H1 (cell line): ENCODE measurements around the gene SMYD3. TPM values are rescaled to one million over a fixed set of nuclear protein-coding genes. Genes with fewer than 3 reads are reported as not detected.

Experiments
- CTCF ChIA-PET: fragments of 300-600 bp; sonication (Branson Sonifier 250); formaldehyde crosslinking; loops from one replicate; lab custom pipeline; 2021; ENCODE audit not compliant: partially characterized antibody; lab: Charles Lee
- POLR2A ChIA-PET: fragments of 300-600 bp; sonication (Branson Sonifier 250); formaldehyde crosslinking; loops from one replicate; lab custom pipeline; 2021; ENCODE audit warnings: inconsistent platforms; ENCODE audit not compliant: partially characterized antibody; lab: Charles Lee
- DNase-seq, 2 experiments: peaks; one replicate each; pipeline versions ENCODE4 v3.0.0 to v3.0.0-alpha.2; 2010 to 2022; ENCODE audit warnings: low spot score in 2 of 2, low read depth in 1 of 2, mixed read lengths in 1 of 2
- FAIRE-seq: peaks from 2 replicates; lab custom pipeline; 2011; peaks lifted over from hg19 to GRCh38; lab: Jason Lieb, UNC
- H2AFZ ChIP-seq: 2 replicates; pipeline ENCODE4 v1.8.1; 2012; ENCODE audit warnings: low read length, inconsistent platforms
- H2AK5ac ChIP-seq: 2 replicates; pipeline ENCODE4 v1.6.1; 2013; ENCODE audit warnings: low read depth, low read length
- H2BK120ac ChIP-seq: replicated peaks from 2 replicates; pipeline ENCODE3; 2013; ENCODE audit warnings: low read depth, low read length, inconsistent platforms
- H2BK12ac ChIP-seq: 2 replicates; pipeline ENCODE4 v1.6.1; 2013; ENCODE audit warnings: low read depth, low read length
- H2BK15ac ChIP-seq: 2 replicates; pipeline ENCODE4 v1.6.1; 2013; ENCODE audit warnings: low read length
- H2BK20ac ChIP-seq: 2 replicates; pipeline ENCODE4 v1.6.1; 2013; ENCODE audit warnings: low read length
- H2BK5ac ChIP-seq: 2 replicates; pipeline ENCODE4 v1.6.1; 2013; ENCODE audit warnings: low read depth, low read length
- H3K14ac ChIP-seq: 2 replicates; pipeline ENCODE4 v1.6.1; 2013; ENCODE audit warnings: inconsistent platforms; ENCODE audit not compliant: insufficient read length
- H3K18ac ChIP-seq: 2 replicates; pipeline ENCODE4 v1.6.1; 2013; ENCODE audit warnings: low read length; ENCODE audit errors: extremely low read depth
- H3K23ac ChIP-seq: 2 replicates; pipeline ENCODE4 v1.6.1; 2013; ENCODE audit warnings: inconsistent platforms; ENCODE audit not compliant: insufficient read length
- H3K23me2 ChIP-seq: 2 replicates; pipeline ENCODE4 v1.6.1; 2013; ENCODE audit warnings: low read depth, low read length
- H3K27ac ChIP-seq: 2 replicates; pipeline ENCODE4 v1.6.1; 2011; ENCODE audit warnings: low read depth, low read length, inconsistent platforms
- H3K27me3 ChIP-seq, 4 experiments: replicated peaks in 1 of 4; 1 replicate in 1 of 4; 2 replicates in 3 of 4; pipeline versions ENCODE4 v1.6.1 to v1.8.1; 2011 to 2013; ENCODE audit warnings: low read length in 3 of 4, mild to moderate bottlenecking in 3 of 4, inconsistent platforms in 2 of 4, mixed read lengths in 2 of 4, moderate library complexity in 1 of 4; ENCODE audit not compliant: control insufficient read depth in 3 of 4, insufficient read depth in 3 of 4; ENCODE audit errors: extremely low read depth in 1 of 4
- H3K36me3 ChIP-seq, 4 experiments: 2 replicates each; pipeline versions ENCODE4 v1.6.1 to v1.8.1; 2011 to 2013; ENCODE audit warnings: mild to moderate bottlenecking in 4 of 4, low read length in 3 of 4, moderate library complexity in 2 of 4, control low read depth in 1 of 4, inconsistent platforms in 1 of 4; ENCODE audit not compliant: insufficient read depth in 4 of 4, control insufficient read depth in 2 of 4
- H3K4ac ChIP-seq: replicated peaks from 2 replicates; pipeline ENCODE3; 2013; ENCODE audit warnings: low read length, low read depth, mixed read lengths, inconsistent platforms; ENCODE audit not compliant: insufficient read length
- H3K4me1 ChIP-seq, 4 experiments: replicated peaks in 1 of 4; 1 replicate in 1 of 4; 2 replicates in 3 of 4; pipeline versions ENCODE4 v1.6.1 to v1.8.1; 2011 to 2013; ENCODE audit warnings: low read length in 3 of 4, inconsistent platforms in 2 of 4, mixed read lengths in 1 of 4; ENCODE audit not compliant: insufficient read depth in 4 of 4, control insufficient read depth in 3 of 4
- H3K4me2 ChIP-seq, 2 experiments: 2 replicates each; pipeline versions ENCODE4 v1.6.1 to v1.8.1; 2011 to 2013; ENCODE audit warnings: low read depth in 2 of 2, low read length in 2 of 2, control low read depth in 1 of 2, inconsistent platforms in 1 of 2, mild to moderate bottlenecking in 1 of 2; ENCODE audit not compliant: insufficient read depth in 1 of 2
- H3K4me3 ChIP-seq, 4 experiments: fragments of 200-600, 300-600 bp in 1 of 4; sonication (generic), shearing (Covaris generic), sonication (Bioruptor Twin) in 1 of 4; 2 replicates each; pipeline versions ENCODE4 v1.5.1 to v1.8.1; 2011 to 2016; ENCODE audit warnings: low read length in 4 of 4, low read depth in 3 of 4, control low read depth in 2 of 4, inconsistent platforms in 2 of 4, mild to moderate bottlenecking in 2 of 4, mixed read lengths in 1 of 4, moderate library complexity in 1 of 4; ENCODE audit not compliant: insufficient read depth in 2 of 4; ENCODE audit errors: extremely low read depth in 1 of 4
- H3K56ac ChIP-seq: replicated peaks from 2 replicates; pipeline ENCODE3; 2013; ENCODE audit warnings: low read depth, mild to moderate bottlenecking, mixed read lengths, low read length, inconsistent platforms; ENCODE audit not compliant: insufficient read length
- H3K79me1 ChIP-seq: 2 replicates; pipeline ENCODE4 v1.6.1; 2013; ENCODE audit warnings: low read depth, low read length, control low read depth
- H3K79me2 ChIP-seq, 2 experiments: 2 replicates each; pipeline versions ENCODE4 v1.6.1 to v1.8.1; 2012 to 2013; ENCODE audit warnings: low read length in 2 of 2, mild to moderate bottlenecking in 2 of 2, inconsistent platforms in 1 of 2; ENCODE audit not compliant: insufficient read depth in 2 of 2, control insufficient read depth in 1 of 2
- H3K9ac ChIP-seq, 4 experiments: replicated peaks in 1 of 4; 1 replicate in 1 of 4; 2 replicates in 3 of 4; pipeline versions ENCODE4 v1.6.1 to v1.8.1; 2011 to 2013; ENCODE audit warnings: low read depth in 3 of 4, low read length in 3 of 4, control low read depth in 2 of 4, mild to moderate bottlenecking in 2 of 4, moderate library complexity in 2 of 4, inconsistent platforms in 1 of 4; ENCODE audit errors: extremely low read depth in 1 of 4
- H3K9me3 ChIP-seq, 2 experiments: 2 replicates each; pipeline versions ENCODE4 v1.6.1 to v1.8.1; 2012 to 2013; ENCODE audit warnings: mild to moderate bottlenecking in 2 of 2, moderate library complexity in 2 of 2, control low read depth in 1 of 2, inconsistent platforms in 1 of 2, low read depth in 1 of 2, low read length in 1 of 2, mixed read lengths in 1 of 2; ENCODE audit not compliant: insufficient read depth in 2 of 2
- H4K20me1 ChIP-seq, 2 experiments: replicated peaks in 1 of 2; 2 replicates each; pipeline versions ENCODE3 to v1.8.1; 2011 to 2013; ENCODE audit warnings: inconsistent platforms in 2 of 2, low read length in 2 of 2, mild to moderate bottlenecking in 1 of 2; ENCODE audit not compliant: insufficient read depth in 2 of 2, control insufficient read depth in 1 of 2
- H4K5ac ChIP-seq: 2 replicates; pipeline ENCODE4 v1.6.1; 2013; ENCODE audit warnings: low read length, low read depth, mixed read lengths, inconsistent platforms; ENCODE audit not compliant: insufficient read length
- H4K8ac ChIP-seq: 2 replicates; pipeline ENCODE4 v1.8.0; 2013; ENCODE audit warnings: mild to moderate bottlenecking, moderate library complexity, low read length, inconsistent platforms; ENCODE audit not compliant: insufficient read depth; ENCODE audit errors: extremely low read depth
- H4K91ac ChIP-seq: replicated peaks from 2 replicates; pipeline ENCODE3; 2013; ENCODE audit warnings: low read length, mixed read lengths, inconsistent platforms; ENCODE audit not compliant: insufficient read length
- BACH1 ChIP-seq: IDR thresholded peaks from 2 replicates; pipeline ENCODE4 v1.6.1; 2012; ENCODE audit warnings: low read length, improper control_type of control experiment
- BRCA1 ChIP-seq: IDR thresholded peaks from 2 replicates; pipeline ENCODE4 v1.6.1; 2012; ENCODE audit warnings: low read depth, low read length, improper control_type of control experiment
- CEBPB ChIP-seq: IDR thresholded peaks from 2 replicates; pipeline ENCODE4 v1.6.1; 2012; ENCODE audit warnings: low read depth, low read length
- CHD2 ChIP-seq: IDR thresholded peaks from 2 replicates; pipeline ENCODE4 v1.6.1; 2012; ENCODE audit warnings: low read length, improper control_type of control experiment
- EP300 ChIP-seq, 2 experiments: IDR thresholded peaks; 1 replicate in 1 of 2; 2 replicates in 1 of 2; pipeline ENCODE4 v1.6.1; 2011 to 2012; ENCODE audit warnings: low read depth in 2 of 2, low read length in 2 of 2, mild to moderate bottlenecking in 2 of 2, borderline replicate concordance in 1 of 2, inconsistent platforms in 1 of 2, moderate library complexity in 1 of 2
- KDM5A ChIP-seq: fragments of 200-600 bp; IDR thresholded peaks from 2 replicates; pipeline ENCODE4 v1.7.1; 2012; ENCODE audit warnings: mild to moderate bottlenecking, low read length, inconsistent platforms, mixed read lengths
- POLR2A ChIP-seq, 2 experiments: IDR thresholded peaks; 1 replicate in 1 of 2; 2 replicates in 1 of 2; pipeline ENCODE4 v1.6.1; 2011; ENCODE audit warnings: low read depth in 2 of 2, low read length in 2 of 2, mild to moderate bottlenecking in 2 of 2; ENCODE audit errors: control extremely low read depth in 1 of 2
- RFX5 ChIP-seq: IDR thresholded peaks from 2 replicates; pipeline ENCODE4 v1.6.1; 2011; ENCODE audit warnings: low read depth, low read length, improper control_type of control experiment, borderline replicate concordance
- RNF2 ChIP-seq: fragments of 200-900, 300-1000 bp; sonication (generic); IDR thresholded peaks from 2 replicates; pipeline ENCODE4 v1.7.1; 2016; ENCODE audit warnings: borderline replicate concordance, low read depth, mild to moderate bottlenecking, antibody characterized with exemption, low read length; ENCODE audit not compliant: poor library complexity, severe bottlenecking; ENCODE audit errors: missing control alignments
- SIX5 ChIP-seq: IDR thresholded peaks from 2 replicates; pipeline ENCODE4 v1.6.1; 2011; ENCODE audit warnings: mild to moderate bottlenecking, low read depth, low read length
- SUZ12 ChIP-seq: fragments of 200-600 bp; sonication (generic); IDR thresholded peaks from 2 replicates; pipeline ENCODE4 v1.6.1; 2012; ENCODE audit warnings: mild to moderate bottlenecking, inconsistent platforms, low read length, moderate library complexity, mixed read lengths
- TAF1 ChIP-seq: IDR thresholded peaks from 2 replicates; pipeline ENCODE4 v1.6.1; 2011; ENCODE audit warnings: mild to moderate bottlenecking, low read depth, low read length
- TAF7 ChIP-seq: optimal IDR thresholded peaks from 2 replicates; pipeline ENCODE3; 2011; ENCODE audit warnings: low read depth, mild to moderate bottlenecking, inconsistent platforms, low read length, moderate library complexity, borderline replicate concordance
- TCF12 ChIP-seq: IDR thresholded peaks from 2 replicates; pipeline ENCODE4 v1.6.1; 2011; ENCODE audit warnings: low read depth, mild to moderate bottlenecking, low read length
- TEAD4 ChIP-seq: IDR thresholded peaks from 2 replicates; pipeline ENCODE4 v1.6.1; 2012; ENCODE audit warnings: low read depth, low read length, inconsistent platforms, mixed read lengths
- YY1 ChIP-seq: IDR thresholded peaks from 2 replicates; pipeline ENCODE4 v1.6.1; 2011; ENCODE audit warnings: low read depth, mild to moderate bottlenecking, low read length
- WGBS, 2 experiments: shearing (Covaris generic) in 1 of 2; methylation state at CpG; one replicate each; pipeline versions ENCODE4 v1.1.6 to v1.1.7; 2013 to 2015; ENCODE audit warnings: low lambda C conversion rate in 2 of 2, mixed read lengths in 2 of 2, inconsistent platforms in 1 of 2, low coverage in 1 of 2, missing lambda C conversion rate in 1 of 2; ENCODE audit not compliant: insufficient replicate concordance in 2 of 2, insufficient coverage in 1 of 2, insufficient read length in 1 of 2; ENCODE audit errors: extremely low coverage in 1 of 2, missing lambda C conversion rate in 1 of 2; 5-methylcytosine and 5-hydroxymethylcytosine counted together
- polyA plus RNA-seq, 7 experiments: library from polyadenylated mRNA; depleted of rRNA in 3 of 7; stranded (reverse) in 5 of 7; unstranded in 2 of 7; fragments of >200 nt in 5 of 7; fragments of 200-250 nt in 2 of 7; gene quantifications; 1 replicate in 5 of 7; 2 replicates in 1 of 7; 4 replicates in 1 of 7; pipeline versions ENCODE4 v1.2.1 to v1.2.3, GENCODE V29; 2011 to 2013; ENCODE audit warnings: missing spikeins in 2 of 7, mixed read lengths in 2 of 7
- total RNA-seq: library from RNA; stranded (reverse); fragmentation: NEBNext Ultra II Directional; extraction: Animal tissue kit (Norgen Biotek cat#: 25700); gene quantifications from 2 replicates; pipeline ENCODE4 v1.2.1, GENCODE V29; 2021

SMYD3 gene
- total and polyA plus RNA-seq, 2 of the 8 experiments (the other 6 are each of a cell fraction or from before 2014, with no cell fraction given): 17.3 to 25.4 TPM

- Histone ChIP-seq H3K79me1 (no peaks in the 10 kb centered on the region), H3K9me3 (no peaks in the 10 kb centered on the region), H3K4ac (no peak overlapping the region), H2BK20ac (no peak overlapping the region), H3K27me3 (no peaks in the 10 kb centered on the region), H3K9ac (no peak overlapping the region), H4K20me1 (no peaks in the 10 kb centered on the region), H3K14ac (no peak overlapping the region), H2BK120ac (no peak overlapping the region), H2AFZ (no peak overlapping the region), H3K27ac (no peak overlapping the region), H3K36me3 (no peaks in the 10 kb centered on the region), H2BK15ac (no peak overlapping the region), H3K79me2 (no peaks in the 10 kb centered on the region), H2BK5ac (no peak overlapping the region), H4K8ac (no peak overlapping the region), H3K4me2 (no peak overlapping the region), H4K5ac (no peak overlapping the region), H2BK12ac (no peak overlapping the region), H3K23me2 (no peaks in the 10 kb centered on the region), H3K4me3 (no peak overlapping the region), H3K4me1 (peaks cover 0 to 5% (median 2%) of the 10 kb centered on the region in 4 experiments; a peak in 2 of 7 replicates), H3K18ac (no peak overlapping the region), H2AK5ac (no peak overlapping the region), H3K56ac (no peak overlapping the region), H3K23ac (no peak overlapping the region), H4K91ac (no peak overlapping the region)
- ChIA-PET CTCF (interaction anchor here (1.0 to 1.9 kb wide), 5 partner anchors 15 to 766 kb away, joined by 3 to 6 read pairs (median 4); no protein-coding TSS in a partner anchor), POLR2A (no interaction called here)
- DNase-seq (no peak), FAIRE-seq (no peak)
- 94% methylated on average over 2 of the region's 2 CpGs; no CpG with 5 or more reads in 1 of the 2 experiments for WGBS, 2 experiments
- TF ChIP-seq EP300 (IDR thresholded peaks at IDR 0.05; ENCODE audit: borderline replicate concordance in 1 of 2, low read depth in 2 of 2, low read length in 2 of 2): no peak
- no peak for TF ChIP-seq POLR2A (IDR thresholded peaks at IDR 0.05; ENCODE audit: control extremely low read depth in 1 of 2, low read depth in 2 of 2, low read length in 2 of 2)
- no peak for TF ChIP-seq YY1
- TF ChIP-seq TCF12: no peak
- no peak for TF ChIP-seq BACH1
- TF ChIP-seq SIX5: no peak
- no peak for TF ChIP-seq KDM5A
- TF ChIP-seq TEAD4: no peak
- no peak for TF ChIP-seq CEBPB
- no peak for TF ChIP-seq RNF2
- no peak for TF ChIP-seq CHD2
- no peak for TF ChIP-seq BRCA1
- no peak for TF ChIP-seq RFX5
- no peak for TF ChIP-seq SUZ12
- TF ChIP-seq TAF1: no peak
- TF ChIP-seq TAF7: no peak
Observed at GRCh38 chr1:246265481-246265880, 241.6 kb downstream of the SMYD3 start.
